ENCODE results near the gene C1QTNF6. TPM values are rescaled to one million over a fixed set of nuclear protein-coding genes. Genes with fewer than 3 reads are reported as not detected.
A peak's percentile ranks its signal among the peaks of the same experiment; 100 is the strongest.

C1QTNF6 gene
- total and polyA plus RNA-seq, 2 experiments from 2014 or later, result 10.4 to 16.4 TPM

DNA sequence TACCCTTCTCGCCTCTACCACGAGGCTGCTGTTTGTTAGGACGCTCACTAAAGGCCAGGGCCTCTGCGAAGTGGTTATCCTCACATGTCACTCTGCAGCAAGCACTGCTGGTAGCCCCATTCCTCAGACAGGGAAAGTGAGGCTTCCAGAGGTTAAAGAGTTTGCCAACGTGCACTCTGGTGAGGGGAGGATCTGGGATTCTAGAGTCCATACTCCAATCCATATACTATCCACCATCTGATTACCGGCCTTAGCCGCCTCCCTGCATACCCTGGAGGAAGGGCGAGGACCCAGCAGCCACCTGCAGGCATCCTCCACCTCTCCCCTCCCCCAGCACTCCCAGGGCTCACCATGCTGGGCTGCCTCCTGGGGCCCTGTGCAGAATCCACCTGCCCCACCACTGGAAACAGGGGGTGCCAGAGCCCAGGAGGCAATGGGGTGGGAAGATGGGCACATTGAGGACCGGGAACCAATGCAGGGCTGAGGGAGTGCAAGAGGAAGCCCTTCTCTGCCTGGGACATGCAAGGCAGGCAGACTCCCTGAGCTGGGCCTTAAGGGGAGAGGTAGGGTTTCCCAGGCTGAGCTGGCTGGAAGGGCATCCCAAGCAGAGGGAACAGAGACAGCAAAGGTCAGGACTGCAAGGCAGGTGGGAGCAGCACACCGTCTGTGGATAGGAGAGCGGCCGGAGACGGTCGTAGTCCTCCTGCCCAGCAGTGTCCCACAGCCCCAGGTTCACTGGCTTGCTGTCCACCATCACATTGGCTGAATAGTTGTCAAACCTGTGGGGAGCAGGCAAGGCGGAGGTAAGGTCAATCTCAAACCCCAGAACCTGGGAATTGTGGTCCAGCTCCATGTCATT, 44.3 kb upstream of the C1QTNF6 start:
- Histone ChIP-seq H3K4me1 (ENCODE audit: low read depth) (no peaks in the 10 kb centered on the region), H3K9me3 (ENCODE audit: low read depth) (no peaks in the 10 kb centered on the region), H3K36me3 (no peaks in the 10 kb centered on the region), H3K27ac (no peak overlapping the region), H3K4me3 (no peak overlapping the region), H3K27me3 (no peaks in the 10 kb centered on the region)
- no peak for DNase-seq (ENCODE audit: low read depth in 1 of 2, low spot score in 1 of 2)
- TF ChIP-seq, protein P1, sequence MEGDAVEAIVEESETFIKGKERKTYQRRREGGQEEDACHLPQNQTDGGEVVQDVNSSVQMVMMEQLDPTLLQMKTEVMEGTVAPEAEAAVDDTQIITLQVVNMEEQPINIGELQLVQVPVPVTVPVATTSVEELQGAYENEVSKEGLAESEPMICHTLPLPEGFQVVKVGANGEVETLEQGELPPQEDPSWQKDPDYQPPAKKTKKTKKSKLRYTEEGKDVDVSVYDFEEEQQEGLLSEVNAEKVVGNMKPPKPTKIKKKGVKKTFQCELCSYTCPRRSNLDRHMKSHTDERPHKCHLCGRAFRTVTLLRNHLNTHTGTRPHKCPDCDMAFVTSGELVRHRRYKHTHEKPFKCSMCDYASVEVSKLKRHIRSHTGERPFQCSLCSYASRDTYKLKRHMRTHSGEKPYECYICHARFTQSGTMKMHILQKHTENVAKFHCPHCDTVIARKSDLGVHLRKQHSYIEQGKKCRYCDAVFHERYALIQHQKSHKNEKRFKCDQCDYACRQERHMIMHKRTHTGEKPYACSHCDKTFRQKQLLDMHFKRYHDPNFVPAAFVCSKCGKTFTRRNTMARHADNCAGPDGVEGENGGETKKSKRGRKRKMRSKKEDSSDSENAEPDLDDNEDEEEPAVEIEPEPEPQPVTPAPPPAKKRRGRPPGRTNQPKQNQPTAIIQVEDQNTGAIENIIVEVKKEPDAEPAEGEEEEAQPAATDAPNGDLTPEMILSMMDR (IDR thresholded peaks at IDR 0.05; ENCODE audit: low read depth, low read length), result no peak

DNA sequence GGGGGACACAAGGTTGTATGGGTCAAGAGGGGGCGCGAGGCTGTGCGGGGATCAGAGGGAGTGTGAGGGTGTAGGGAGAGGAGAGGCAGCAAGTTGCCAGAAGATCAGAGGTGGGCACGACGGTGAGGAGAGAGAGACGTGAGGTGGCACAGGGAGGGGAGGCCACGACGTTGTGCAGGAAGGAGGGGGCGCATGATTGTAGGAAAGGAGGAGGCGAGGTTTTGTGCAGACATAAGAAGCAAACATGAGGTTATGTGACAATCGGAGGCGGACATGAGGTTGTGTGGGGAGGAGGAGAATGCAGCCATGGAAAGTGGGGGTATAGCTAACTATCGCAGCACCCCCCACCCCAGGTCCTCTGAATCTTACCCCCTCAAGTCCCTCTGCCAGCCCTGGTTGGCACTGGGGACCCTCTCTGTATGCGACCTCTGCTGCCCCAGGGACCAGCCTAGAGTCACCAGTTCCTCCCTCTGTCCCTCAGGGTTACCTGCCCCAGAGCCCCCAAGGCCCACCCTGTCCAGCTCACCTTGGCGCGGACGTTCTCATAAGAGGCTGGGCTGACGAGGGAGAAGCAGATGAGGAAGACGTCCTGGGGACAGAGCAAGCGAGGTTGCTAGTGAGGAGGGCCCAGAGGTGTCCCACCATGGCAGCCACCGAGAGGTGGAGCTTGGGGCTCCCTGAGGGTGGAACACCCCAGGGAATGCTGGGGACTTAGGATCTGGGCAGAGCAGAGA, 43.5 kb upstream of the C1QTNF6 start:
- Histone ChIP-seq H3K27ac (no peak overlapping the region), H3K9me3 (ENCODE audit: low read depth) (no peaks in the 10 kb centered on the region), H3K27me3 (no peaks in the 10 kb centered on the region), H3K4me1 (ENCODE audit: low read depth) (no peaks in the 10 kb centered on the region), H3K36me3 (no peaks in the 10 kb centered on the region), H3K4me3 (no peak overlapping the region)
- TF ChIP-seq, protein P1 (IDR thresholded peaks at IDR 0.05; ENCODE audit: low read depth, low read length), result no peak
- no peak for DNase-seq (ENCODE audit: low read depth in 1 of 2, low spot score in 1 of 2)

DNA sequence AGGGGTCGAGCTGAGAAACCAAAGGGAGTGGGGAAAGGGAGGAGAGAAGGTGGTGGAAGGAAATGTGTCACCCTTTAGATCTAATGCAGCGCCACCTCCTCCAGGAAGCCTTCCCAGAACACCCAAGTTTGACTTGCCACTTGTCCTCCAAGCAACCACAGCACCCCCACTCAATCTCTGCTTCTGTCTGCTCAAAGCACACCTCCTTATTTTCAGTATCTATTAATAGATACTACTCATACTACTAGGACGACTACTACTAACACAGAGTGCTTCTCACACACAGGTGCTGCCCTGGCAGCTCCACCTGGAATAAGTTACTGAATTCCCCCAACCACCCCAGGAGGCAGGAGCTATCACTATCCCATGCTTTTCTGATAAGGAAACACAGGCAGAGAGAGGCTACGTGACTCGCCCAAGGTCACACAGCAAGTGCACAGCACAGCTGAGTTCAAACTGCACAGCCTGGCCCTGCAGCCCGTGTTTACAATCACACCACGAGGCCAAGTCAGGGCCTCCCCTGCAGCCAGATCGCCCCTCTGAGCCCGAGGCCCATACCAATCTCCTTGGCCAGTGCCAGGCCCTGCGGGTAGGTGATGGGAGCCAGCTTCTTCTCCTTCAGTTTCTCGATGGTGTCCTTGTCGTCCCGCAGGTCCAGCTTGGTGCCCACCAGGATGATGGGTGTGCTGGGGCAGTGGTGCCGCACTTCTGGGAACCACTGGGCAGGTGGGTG, 42.8 kb upstream of the C1QTNF6 start:
- no peaks in the 10 kb centered on the region for H3K4me1 ChIP-seq (ENCODE audit: low read depth)
- no peak for DNase-seq (ENCODE audit: low read depth in 1 of 2, low spot score in 1 of 2)
- H3K9me3 ChIP-seq (ENCODE audit: low read depth), result no peaks in the 10 kb centered on the region
- TF ChIP-seq, protein P1 (IDR thresholded peaks at IDR 0.05; ENCODE audit: low read depth, low read length), result no peak
- H3K27ac ChIP-seq, result no peak overlapping the region
- no peaks in the 10 kb centered on the region for H3K27me3 ChIP-seq
- H3K4me3 ChIP-seq, result no peak overlapping the region
- no peaks in the 10 kb centered on the region for H3K36me3 ChIP-seq

DNA sequence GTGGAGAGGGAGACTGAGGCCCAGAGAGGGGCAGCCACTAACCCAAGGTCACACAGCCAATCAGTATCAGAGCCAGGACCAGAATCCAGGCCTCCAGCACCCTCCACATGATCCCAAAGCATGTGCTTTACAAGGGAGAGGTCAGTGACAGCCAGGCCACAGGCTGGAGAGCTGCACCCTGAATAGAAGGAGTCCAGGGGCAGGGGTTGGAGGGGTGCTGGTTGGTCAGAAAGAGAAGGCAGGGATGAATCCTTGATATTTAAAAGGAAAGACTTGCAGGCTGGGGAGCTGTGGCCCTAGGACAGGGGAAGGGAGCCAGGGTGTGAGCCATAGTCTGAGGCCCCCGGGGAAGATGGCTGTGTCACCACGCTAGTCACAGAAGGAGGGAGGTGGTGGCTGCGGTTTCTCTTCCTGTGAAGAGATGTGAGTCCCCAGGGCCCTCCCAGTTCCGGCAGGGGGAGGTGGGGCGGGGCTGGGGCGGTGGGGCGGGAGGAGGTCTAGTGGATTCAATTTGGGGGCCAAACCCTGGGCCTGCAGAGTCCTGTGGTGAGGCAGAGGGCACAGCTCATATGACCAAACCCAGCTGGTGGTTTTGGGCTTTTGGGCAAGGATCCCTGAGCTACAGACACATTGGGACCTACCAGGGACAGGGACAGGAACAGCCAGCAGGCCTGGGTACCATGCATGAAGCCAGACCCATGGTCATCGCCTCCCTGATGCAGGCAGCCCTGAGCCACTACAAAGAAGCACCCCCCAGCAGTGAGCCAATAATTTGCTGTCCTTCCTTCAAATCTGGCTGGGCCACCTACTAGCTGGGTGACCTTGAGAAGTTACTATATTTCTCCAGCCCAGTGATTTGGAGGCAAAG, 42.0 kb upstream of the C1QTNF6 start:
- TF ChIP-seq, protein P1 (IDR thresholded peaks at IDR 0.05; ENCODE audit: low read depth, low read length), result no peak
- H3K4me1 ChIP-seq (ENCODE audit: low read depth), result no peaks in the 10 kb centered on the region
- H3K36me3 ChIP-seq, result no peaks in the 10 kb centered on the region
- H3K27ac ChIP-seq, result no peak overlapping the region
- no peaks in the 10 kb centered on the region for H3K9me3 ChIP-seq (ENCODE audit: low read depth)
- H3K4me3 ChIP-seq, result no peak overlapping the region
- peak in 1 of 2 donors; percentile 38 for DNase-seq (ENCODE audit: low read depth in 1 of 2, low spot score in 1 of 2)
- no peaks in the 10 kb centered on the region for H3K27me3 ChIP-seq

All from cardiac muscle cell (in vitro differentiated cells and primary cell).